ENCODE data around the gene TMEM123.

The TMEM123 gene

DNA sequence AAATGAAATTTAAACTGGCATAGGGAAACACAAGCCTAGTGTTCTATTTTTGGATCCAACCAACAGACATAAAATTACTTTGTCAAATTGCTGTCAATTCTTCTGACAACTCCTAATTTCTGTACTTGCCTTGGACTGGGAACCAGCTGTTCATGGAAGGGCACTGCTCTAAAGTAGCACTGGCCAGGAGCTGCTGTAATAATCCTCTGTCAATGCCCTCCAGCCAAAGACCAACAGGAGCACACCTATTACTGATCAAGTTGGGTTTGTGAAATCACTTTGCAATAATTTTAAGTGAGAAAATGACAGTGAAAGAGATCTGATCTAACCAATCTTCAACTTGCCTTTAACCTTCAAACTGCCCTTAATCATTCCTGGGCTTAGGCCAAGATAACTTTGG is 18.9 kb upstream of the TMEM123 start:
- DNase-seq (ENCODE audit: low spot score) = no peak

DNA sequence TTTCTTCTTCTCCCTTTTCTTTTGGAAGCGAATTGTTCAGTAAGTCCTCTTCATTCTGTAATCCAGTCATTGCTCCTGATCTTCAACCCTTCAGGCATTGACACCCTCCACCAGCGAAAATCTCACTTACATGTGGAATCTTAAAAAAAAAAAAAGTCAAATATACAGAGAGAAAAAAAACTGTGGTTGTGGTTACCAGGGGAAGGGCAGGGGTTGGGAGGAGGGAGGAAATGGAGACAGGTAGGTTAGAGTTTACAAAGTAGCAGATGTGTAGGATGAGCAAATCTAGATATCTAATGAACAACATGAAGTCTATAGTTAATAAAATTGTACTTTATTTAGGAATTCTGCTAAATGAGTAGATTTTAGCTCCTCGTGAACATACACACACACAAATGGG is 17.7 kb upstream of the TMEM123 start:
- no peak for DNase-seq (ENCODE audit: low spot score)

DNA sequence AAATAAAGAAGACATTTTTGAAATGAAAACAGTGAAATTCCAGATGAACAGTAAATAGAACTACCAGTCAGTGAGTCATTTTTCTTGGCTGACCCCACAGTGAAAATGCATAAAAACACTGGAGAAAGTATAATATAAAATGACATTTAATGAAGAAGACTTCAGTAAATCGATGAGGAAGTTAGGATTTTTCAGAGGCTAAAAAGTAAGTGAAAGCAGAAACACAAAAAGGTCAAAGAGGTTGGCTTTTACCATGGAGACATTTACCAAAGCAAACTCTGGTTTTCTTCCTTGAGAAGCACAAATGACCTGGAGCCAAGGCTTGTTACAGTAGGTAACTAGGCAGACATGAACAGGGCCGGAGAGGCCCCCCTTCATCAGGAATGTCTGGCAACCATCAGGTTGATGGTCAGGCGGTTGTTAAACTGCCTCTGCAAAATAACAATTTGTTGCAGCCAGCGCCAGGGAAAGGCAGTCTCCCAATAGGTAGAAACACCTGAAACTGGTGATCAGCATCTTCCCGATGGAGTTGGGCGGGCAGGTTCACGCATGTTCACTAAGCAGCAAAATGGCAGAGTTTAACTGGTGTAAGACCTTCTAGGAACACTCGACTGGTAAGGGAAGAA is 16.7 kb upstream of the TMEM123 start:
- peak; percentile 46 for DNase-seq (ENCODE audit: low spot score)

DNA sequence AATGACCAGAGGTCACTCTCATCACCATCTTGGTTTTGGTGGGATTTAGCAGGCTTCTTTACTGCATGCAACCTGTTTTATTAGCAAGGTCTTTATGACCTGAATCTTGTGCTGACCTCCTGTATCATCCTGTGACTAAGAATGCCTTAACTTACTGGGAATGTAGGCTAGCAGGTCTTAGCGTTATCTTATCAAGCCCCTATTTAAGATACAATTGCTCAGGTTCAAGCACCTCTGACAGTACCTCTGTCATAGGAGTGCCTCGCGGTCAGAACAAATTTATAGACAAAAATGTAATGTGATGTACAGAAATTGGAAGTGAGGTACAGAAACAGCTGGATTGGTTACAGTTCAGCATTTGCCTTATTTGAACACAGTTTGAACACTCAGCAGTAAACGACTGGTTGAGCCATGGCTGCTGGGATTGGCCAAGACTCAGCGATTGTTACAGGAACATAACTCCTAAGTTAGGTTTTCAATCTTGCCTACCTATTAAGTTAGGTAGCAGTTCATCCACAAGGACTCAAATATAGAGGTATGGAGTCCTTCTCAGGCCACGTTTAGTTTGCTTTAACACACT is 16.1 kb upstream of the TMEM123 start:
- no peak for DNase-seq (ENCODE audit: low spot score)

DNA sequence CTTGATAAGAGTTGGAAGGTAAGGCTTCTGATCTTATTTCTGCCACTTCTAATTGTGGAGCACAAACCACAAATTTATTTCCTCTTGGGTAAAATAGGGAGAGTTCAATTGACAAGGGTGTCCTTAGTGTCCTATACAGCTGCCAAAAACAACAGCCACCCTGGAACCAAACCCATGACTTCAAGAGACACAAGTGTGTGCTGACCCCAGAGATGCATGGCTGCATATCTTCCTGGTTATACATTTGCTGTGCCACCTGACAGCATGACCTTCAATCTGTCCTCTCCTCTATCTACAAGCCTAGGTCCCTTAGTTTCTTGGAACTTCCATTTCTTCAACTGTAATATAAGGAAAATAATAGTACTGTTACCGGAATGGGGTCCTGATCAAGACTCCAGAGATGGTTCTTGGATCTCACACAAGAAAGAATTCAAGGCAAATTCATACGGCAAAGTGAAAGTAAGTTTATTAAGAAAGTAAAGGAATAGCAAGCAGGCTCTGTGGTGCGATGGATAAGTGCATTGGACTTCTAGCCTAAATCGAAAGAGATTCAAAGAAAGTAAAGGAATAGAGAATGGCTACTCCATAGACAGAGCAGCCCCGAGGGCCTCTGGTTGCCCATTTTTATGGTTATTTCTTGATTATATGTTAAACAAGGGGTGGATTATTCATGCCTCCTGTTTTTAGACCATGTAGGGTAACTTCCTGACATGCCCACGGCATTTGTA is 15.5 kb upstream of the TMEM123 start:
- no peak for DNase-seq (ENCODE audit: low spot score)

DNA sequence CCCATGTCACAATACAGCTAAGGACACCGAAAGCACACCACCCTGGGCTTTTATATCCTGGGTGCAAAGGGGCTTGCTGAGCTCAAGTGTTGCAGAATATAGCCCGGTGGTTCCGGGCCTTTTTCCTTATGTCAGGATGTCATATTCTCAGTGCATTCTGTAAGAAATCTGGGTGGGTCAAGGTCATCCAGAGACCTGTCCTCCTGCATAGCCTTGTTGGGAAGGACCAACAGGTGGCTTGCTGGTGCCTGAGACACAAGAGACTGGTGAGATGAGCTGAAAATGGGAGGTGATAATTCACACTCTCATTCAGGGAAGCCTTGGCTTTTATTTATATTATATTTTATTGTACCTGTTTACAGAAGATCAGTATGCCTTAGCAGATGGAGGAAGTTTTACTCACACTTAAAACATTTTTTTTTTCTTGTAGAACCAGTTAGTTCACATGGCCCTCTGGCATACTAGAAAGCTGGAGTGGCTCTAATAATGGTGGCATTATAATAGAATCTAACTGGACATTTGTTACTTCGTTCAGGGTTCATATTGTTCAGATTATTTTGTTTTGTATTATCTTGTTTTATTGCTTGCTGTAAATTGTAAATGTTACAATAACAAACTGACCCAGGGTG is 14.6 kb upstream of the TMEM123 start:
- DNase-seq (ENCODE audit: low spot score) = no peak

DNA sequence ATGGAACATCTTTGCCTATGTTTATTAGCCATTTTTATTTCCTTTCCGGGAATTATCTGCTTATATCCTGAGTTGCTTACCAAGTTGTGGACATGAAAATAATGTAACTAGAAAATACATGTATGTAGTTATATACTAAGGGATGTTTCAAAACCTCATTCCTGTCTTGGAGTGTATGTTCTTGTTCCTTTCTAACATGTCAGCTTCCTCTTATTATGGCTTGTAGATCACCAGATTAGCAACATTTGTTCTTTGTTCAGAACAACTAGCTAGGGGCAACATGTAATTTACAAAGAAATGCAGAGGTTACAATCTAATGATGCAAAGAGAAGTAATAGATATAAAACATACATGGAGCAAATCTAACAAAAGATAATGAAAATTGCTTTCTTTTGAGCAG is 13.1 kb upstream of the TMEM123 start:
- DNase-seq (ENCODE audit: low spot score) = no peak

DNA sequence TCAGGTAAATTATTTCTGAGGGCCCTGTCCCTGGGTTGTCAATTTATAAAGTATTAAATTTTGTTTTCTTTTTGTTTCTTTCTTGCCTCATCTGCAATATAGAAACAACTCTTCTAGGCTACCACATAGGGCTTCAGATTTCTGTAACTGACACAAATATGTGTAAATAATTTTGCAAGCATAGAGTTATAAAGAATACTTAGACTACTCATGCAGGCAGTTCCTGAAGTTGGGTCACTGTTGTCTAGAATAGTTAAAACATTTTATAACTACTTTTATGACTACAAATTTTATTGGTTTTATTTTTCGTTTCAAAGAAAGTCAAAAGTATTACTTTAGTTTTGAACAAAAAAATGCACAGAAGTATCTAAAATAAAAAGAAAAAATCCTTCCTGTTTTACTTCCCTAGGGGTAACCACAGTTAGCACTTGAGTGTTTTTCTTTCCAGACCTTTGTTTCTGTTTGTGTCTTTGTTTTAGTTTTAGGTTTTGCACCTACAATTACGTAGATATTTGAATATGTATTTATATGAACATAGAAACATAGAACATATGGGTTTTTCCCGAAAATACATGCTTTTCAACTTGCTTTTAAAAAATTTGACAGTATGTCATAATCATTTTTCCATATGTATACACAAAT is 12.4 kb upstream of the TMEM123 start:
- no peak for DNase-seq (ENCODE audit: low spot score)

DNA sequence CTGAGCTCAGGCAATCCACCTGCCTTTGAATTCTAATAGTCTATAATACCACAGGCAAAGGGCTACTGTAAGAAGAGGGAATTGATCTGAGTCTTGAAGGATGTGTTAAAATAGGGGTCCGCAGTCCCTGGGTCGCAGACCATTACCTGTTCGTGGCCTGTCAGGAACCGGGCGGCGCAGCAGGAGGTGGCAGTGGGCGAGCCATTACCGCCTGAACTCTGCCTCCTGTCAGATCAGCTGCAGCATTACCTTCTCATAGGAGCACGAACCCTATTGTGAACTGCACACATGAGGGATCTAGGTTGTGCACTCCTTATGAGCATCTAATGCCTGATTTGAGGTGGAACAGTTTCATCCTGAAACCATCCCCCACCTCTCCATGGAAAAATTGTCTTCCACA is 11.5 kb upstream of the TMEM123 start:
- no peak for DNase-seq (ENCODE audit: low spot score)

DNA sequence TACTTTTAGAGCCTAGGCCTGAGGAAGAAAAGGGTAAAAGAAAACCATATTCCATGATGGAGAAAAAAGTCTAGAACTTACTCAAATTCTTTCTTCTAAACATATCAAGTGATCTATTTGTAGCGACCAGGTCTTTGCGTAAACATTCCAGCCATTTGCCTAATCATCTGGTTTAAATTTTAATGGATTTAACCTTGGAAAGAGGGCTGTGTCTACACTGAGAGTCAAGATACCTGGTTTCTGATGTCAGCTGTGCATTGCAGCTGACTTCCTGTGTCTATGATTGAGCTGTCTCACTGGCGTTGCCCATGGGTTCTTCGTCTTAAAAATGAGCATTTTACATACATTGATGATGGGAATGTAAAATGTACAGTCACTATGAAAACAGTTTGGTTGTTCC is 10.0 kb upstream of the TMEM123 start:
- no peak for DNase-seq (ENCODE audit: low spot score)

DNA sequence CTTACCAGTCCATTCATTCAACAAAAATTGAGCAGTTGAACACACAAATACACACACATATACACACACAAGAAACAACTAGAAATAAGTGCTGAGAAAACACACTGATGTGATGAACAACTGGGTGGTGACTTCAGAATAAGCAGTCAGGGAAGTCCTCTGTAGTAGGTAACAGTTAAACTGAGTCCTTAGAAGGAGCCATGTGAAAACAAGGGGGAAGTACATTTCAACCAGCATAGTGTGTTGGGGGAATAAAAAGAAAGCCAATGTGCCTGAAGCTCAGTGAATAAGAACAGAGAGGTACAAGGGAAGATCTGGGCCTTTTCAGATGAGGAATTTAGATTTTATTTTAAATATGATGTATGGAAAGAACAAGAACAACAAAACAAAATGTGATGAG is 6.8 kb upstream of the TMEM123 start:
- no peak for DNase-seq (ENCODE audit: low spot score)

DNA sequence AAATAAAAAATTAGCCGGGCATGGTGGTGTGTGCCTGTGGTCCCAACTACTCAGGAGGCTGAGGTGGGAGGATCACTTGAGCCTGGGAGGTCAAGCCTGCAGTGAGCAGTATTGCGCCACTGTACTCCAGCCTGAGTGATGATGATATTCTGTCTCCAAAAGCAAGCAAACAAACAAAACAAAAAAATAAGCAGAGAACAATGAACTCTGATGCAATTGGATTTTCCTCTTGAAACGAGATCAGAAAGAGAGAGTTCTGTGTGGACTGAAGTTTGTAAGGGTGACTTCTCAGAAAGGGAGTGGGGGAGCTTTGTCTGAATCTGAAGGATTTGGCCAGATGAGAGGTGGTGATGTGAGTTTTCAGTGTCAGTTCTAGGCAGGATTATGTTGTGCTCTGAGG is 6.0 kb upstream of the TMEM123 start:
- DNase-seq (ENCODE audit: low spot score) = no peak

DNA sequence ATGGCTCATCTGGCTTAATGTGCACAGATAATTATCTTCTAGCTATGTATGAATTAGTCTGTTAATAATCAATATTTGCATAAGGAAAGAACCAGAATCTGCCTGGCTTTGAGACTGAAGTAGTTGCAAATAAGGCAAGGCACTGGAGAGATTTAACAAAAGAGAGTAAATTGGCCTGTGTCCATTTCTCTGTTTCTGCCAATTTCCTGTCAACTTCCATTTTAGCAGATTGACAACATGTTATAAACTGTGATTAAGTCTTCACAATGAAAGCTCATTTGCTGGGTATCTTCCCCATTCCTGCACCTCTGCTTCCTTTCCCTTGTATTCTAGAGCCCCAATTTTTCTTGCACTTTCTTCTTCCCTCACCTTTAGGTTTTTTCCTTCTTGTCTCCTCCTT is 5.3 kb upstream of the TMEM123 start:
- no peak for DNase-seq (ENCODE audit: low spot score)

DNA sequence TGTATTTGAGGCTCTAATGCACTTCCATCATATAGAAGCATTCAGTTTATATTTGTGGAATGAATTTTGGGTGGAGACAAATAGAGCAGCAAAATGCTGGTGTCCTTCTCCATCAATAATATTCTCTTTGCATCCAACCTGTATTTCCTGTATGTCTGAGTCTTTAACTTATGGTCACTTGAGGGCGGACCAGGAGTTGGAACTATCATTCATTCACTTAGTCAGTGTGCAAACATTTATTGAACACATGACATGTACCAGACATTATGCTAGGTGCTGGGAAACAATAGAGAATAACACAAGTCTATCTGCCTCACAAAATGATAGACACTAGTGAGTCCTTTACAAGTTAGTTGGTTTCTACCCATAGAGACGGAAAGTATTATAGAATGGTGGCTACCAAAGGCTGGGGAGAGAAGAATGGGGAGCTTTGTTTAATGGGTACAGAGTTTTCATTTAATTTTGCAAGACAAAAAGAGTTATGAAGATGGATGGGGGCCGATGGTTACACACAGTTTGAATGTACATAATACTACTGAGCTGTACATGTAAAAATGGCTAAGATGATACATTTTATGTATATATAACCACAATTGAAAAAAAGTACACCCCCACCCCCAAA is 4.6 kb upstream of the TMEM123 start:
- no peak for DNase-seq (ENCODE audit: low spot score)

DNA sequence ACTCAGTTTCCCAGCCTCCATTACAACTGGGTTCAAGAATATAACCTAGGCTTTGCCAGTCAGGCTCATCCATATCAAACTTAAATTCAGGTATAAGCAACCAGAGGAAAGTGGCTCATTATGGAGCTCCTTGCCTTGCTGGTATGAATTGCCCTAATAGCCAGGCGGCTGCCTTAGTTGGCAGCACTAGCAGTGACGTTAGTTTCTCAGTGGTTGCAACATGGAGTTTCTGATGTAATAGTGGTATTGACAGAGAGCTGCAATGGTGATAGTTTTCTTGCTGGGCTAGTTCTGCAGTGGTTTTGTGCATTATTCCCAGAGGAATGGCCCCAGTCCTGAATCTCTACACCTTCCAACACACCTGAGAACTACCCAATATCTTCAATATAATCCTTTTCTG is 3.8 kb upstream of the TMEM123 start:
- no peak for DNase-seq (ENCODE audit: low spot score)

DNA sequence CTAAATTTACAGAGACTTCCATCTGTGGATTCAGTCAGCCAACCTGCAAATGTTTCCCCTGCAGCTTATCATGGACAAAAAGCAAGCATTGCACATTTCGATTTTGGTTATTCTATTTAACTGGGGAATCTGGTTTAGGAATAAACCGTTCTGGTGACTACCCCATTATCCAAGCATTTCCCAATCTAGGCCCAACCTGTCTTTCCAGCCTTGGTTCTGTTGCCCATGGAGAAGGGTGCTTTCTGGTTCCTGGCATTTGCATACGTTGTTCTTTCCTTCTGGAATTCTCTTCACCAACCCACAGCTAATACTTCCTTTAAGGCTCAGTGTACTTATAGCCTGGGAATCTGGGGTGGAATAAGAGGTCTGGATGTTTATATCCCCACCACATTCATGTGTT is 1.4 kb upstream of the TMEM123 start:
- DNase-seq (ENCODE audit: low spot score) = no peak

DNA sequence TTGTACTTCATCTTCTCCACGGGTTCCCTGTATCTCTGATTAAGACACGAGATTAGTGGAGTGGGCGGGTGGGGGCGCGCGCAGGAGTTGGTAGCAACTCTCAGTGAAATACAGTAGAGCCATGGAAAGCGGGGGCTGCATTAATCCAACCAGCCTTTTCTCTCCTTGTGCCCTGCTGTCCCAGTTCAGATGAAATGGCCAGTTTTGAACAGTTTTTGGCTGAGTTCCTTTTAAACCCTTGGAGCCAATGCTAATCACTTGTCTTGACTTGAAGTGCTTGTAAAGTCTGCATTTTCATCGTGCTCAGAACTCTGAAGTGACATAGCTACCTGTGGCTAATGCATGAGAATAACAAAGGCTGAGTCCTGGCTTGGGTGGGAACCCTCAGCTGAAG is 734 bp upstream of the TMEM123 start:
- DNase-seq (ENCODE audit: low spot score) = no peak

DNA sequence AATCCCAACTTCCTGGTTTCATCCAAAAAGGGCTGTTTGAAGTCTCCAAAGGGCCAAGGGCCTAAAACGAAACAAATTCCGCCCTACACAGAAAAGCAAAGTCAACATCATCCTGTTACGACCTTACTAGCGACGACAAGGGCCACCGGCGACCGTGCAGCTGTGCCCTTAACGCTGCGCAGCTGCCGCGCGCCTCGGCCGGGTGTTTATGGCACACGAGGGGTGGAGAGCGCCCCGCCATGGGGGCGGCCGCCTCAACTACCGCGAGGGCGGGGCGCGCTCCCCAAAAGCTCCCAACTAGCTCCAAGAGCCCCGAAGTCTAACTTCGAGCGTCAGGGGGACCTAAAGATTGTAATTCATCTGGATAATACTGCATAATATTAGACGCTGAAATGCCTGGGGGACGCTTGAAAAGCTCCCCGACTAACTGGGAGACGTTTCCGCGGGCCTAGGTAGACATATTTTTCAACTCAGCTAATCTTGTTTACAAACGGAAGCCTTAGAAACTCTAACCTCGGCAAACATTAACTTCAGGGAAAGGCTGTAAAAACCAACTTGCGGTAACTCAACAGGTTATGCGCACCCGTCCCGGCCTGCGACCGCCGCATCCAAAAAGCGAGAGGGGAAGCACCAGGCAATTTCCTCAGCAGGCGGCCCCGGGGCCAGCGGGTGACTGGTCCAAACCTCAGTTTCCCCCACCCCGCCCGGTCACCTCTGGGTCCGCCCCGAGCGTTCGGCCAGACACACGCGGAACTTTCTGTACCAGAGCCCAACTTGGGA is 694 bp downstream of the TMEM123 start:
- DNase-seq (ENCODE audit: low spot score) = peak; percentile 79

DNA sequence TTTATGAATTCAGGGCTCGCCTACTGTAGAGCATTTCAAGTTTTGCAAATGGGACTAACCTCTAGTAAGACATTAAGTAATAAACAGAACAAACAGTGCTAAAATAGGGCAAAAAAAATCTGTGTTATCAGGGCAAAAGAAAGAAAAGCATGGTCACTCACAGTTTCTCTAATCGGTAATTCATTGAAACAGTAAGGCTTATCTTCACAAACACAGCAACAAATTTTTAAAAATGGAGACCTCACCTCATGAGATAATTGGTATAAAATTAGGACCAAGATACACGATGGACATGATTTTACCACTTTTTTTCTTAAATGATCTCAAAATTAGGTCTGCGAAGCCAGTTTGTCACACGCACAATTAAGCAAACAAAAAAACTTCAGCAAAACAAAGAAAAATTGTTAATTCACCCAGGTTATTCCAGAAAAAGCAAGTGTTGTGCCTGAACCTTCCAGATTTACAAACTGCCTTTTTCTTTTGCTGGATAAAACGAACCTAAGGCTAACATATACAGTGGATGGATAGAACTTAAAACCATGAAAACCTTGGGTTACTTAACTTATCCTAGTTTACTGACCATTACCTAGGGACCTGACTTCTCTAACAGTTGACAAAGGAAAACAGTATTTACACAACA is 1.4 kb downstream of the TMEM123 start:
- no peak for DNase-seq (ENCODE audit: low spot score)

DNA sequence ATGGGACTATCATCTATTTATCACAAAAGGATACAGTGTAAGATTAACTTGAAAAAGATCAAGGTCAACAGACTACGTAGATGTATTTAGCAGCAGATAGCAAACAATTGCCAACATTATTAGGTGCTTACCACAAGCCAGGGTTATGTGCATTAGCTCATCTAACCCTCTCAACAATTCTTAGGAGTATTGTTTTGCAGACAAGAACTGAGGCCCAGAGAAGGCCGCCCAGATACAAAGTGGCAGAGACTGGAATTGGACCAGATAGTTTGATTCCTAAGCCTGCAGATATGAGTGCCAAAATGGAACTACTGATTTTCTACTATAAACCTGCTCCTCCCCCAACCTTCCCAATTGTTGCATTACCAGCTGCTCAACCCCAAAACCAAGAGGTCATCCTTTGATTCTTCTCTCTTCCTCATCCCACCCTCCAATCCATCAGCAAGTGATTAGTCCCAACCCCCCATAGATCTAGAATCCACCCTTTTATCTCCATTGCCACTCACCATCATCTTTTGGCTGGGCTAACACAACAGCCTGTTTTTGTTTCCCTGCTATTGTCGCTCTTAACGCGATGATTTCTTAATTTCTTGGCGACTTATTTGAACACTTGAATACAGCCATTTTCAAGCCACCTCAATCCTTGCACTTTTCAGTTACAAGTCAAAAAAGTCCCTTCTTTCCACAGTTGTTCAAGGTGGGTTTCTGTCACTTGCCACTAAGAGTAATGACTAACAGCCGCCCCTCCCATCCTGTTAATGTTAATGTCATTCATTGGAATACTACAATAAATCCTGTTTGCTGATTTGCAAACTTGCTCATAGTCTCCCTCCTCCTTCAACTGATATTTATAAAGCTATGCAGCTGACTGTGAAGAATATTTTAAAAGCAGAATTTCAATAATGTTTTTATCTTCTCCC is 2.7 kb downstream of the TMEM123 start:
- no peak for DNase-seq (ENCODE audit: low spot score)

Data from kidney tubule cell (primary cell).